Nephron (organoid): Measurements from ENCODE around the gene ZFC3H1.

Experiments
- H3K27ac Mint-ChIP-seq, 3 experiments: 2 replicates each; pipeline ENCODE4 v1.8.0; 2020; ENCODE audit warnings: mixed read lengths in 3 of 3, mild to moderate bottlenecking in 2 of 3, moderate library complexity in 1 of 3
- H3K27me3 Mint-ChIP-seq: 2 replicates; pipeline ENCODE4 v1.8.0; 2021; ENCODE audit warnings: low read depth, mild to moderate bottlenecking, moderate library complexity, mixed read lengths
- H3K36me3 Mint-ChIP-seq: 2 replicates; pipeline ENCODE4 v1.8.0; 2020; ENCODE audit warnings: low read depth, mixed read lengths
- H3K4me1 Mint-ChIP-seq: 2 replicates; pipeline ENCODE4 v1.8.0; 2020; ENCODE audit warnings: mixed read lengths
- H3K4me3 Mint-ChIP-seq, 3 experiments: 2 replicates each; pipeline ENCODE4 v1.8.0; 2020; ENCODE audit warnings: mild to moderate bottlenecking in 3 of 3, mixed read lengths in 3 of 3, moderate library complexity in 2 of 3
- H3K9me3 Mint-ChIP-seq: 2 replicates; pipeline ENCODE4 v1.8.0; 2020; ENCODE audit warnings: mixed read lengths
- TF ChIP-seq, protein P1 (sequence below), 3 experiments: fragments of 200-600 bp; sonication (generic); IDR thresholded peaks; one replicate each; pipeline ENCODE4 v1.5.0; 2021; ENCODE audit warnings: antibody characterized with exemption in 3 of 3; ENCODE audit not compliant: unreplicated experiment in 3 of 3

ZFC3H1 gene

DNA sequence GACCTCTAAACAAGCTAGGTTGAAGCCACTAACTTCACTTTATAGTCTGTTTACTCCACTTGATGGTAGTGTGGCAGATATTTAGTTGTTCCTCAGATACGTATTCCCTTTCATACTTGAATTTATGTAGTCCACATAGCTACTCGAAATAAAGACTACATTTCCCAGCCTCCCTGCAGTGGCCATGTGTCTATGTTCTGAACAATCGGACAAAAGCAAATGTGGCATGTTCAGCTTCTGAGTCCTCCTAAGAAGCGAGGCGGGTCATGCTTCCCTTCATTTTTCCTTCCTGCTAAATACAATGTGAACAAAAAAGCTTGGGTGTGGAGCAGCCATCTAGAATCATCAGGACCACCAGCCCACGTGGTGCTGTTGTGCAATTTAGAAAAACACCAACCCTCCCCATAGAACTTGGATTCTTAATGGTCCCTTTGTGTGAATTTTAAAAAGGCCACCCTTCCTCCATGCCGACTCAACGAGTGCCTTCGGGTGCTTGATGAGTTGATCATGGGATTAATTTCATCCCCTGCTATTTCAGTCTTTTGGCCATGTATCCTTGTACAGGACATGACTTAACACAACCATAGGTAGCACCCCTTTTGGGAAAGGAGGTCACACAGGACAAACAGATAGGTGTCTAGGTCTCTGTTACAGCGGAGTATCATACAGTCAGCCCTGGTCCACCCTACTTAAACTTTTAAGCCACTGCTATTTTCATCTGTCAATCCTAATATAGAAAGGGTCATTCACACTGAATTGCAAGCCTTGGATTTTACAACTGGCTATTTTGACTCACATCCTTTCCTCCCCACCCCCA lies 60.7 kb downstream of the ZFC3H1 start:
- Mint-ChIP-seq H3K9me3 (no peaks in the 10 kb centered on the region), H3K4me3 (no peak overlapping the region), H3K27me3 (no peaks in the 10 kb centered on the region), H3K36me3 (peaks cover 31% of the 10 kb centered on the region), H3K27ac (no peak overlapping the region), H3K4me1 (no peaks in the 10 kb centered on the region)
- TF ChIP-seq, protein P1, sequence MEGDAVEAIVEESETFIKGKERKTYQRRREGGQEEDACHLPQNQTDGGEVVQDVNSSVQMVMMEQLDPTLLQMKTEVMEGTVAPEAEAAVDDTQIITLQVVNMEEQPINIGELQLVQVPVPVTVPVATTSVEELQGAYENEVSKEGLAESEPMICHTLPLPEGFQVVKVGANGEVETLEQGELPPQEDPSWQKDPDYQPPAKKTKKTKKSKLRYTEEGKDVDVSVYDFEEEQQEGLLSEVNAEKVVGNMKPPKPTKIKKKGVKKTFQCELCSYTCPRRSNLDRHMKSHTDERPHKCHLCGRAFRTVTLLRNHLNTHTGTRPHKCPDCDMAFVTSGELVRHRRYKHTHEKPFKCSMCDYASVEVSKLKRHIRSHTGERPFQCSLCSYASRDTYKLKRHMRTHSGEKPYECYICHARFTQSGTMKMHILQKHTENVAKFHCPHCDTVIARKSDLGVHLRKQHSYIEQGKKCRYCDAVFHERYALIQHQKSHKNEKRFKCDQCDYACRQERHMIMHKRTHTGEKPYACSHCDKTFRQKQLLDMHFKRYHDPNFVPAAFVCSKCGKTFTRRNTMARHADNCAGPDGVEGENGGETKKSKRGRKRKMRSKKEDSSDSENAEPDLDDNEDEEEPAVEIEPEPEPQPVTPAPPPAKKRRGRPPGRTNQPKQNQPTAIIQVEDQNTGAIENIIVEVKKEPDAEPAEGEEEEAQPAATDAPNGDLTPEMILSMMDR (IDR thresholded peaks at IDR 0.05; ENCODE audit: unreplicated experiment in 3 of 3): no peak

DNA sequence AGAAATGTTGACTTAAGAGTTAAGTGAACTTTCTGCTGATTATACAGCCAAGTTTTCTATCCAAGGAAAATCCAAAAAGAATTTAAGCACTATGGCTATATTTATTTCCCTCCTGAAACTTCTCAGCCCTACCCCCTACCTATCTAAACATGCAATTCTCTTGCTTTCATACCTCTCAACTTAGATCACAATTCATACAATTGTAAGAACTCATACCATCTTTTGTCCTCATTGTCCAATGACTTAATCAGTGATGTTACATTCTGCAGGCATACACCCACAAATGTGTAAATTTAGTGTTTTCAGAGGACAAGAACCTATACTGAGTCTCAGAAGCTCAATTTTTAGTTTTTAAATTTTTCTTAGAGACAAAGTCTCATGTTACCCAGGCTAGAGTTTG lies 62.1 kb downstream of the ZFC3H1 start:
- Mint-ChIP-seq H3K36me3 (peaks cover 17% of the 10 kb centered on the region), H3K9me3 (no peaks in the 10 kb centered on the region), H3K4me3 (no peak overlapping the region), H3K4me1 (no peaks in the 10 kb centered on the region), H3K27ac (no peak overlapping the region), H3K27me3 (no peaks in the 10 kb centered on the region)
- TF ChIP-seq, protein P1 (IDR thresholded peaks at IDR 0.05; ENCODE audit: unreplicated experiment in 3 of 3): no peak

DNA sequence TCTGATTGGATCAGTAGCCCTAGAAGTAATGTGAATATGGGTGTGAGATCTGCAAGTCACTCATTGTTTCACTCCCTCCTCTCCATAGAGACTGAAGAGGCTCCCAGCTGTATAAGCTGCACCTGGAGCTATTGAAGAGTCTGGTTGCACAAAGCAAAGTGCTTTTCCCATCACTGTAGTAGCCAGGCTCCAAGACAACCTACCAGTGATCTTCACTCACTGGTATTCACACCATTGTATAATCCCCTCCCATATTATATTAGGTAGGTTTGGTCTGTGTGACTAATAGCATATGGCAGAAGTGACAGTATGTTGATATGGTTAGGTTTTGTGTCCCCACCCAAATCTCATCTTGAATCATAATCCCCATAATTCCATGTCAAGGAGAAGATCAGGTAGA lies 64.4 kb downstream of the ZFC3H1 start:
- no peaks in the 10 kb centered on the region for H3K9me3 Mint-ChIP-seq
- TF ChIP-seq, protein P1 (IDR thresholded peaks at IDR 0.05; ENCODE audit: unreplicated experiment in 3 of 3): no peak
- no peak overlapping the region for H3K4me3 Mint-ChIP-seq
- H3K27ac Mint-ChIP-seq: no peak overlapping the region
- H3K4me1 Mint-ChIP-seq: no peaks in the 10 kb centered on the region
- H3K27me3 Mint-ChIP-seq: peaks cover 3% of the 10 kb centered on the region
- H3K36me3 Mint-ChIP-seq: no peaks in the 10 kb centered on the region

GRCh38 chr12:71594214-71594948 lies 69.3 kb downstream of the ZFC3H1 start:
- peaks cover 19% of the 10 kb centered on the region for H3K27me3 Mint-ChIP-seq

DNA sequence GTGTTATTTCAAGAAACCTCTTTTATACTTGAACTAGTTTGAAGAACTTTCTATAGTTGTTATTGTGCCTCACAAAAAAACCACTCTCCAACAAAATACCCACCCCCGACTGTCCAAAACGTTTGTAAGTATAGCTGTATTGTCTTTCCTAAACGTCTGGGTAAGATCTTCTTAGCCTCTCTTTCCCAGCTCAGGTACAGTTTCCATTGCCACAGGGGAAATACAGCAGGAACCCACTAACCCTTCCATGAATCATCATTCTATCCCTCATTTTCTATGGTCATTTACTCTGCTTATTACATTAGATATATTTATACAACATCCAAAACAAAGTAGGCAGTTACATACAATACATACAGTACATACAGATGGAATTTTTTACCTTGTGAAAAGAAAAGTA lies 70.8 kb downstream of the ZFC3H1 start:
- Mint-ChIP-seq H3K9me3 (no peaks in the 10 kb centered on the region), H3K36me3 (no peaks in the 10 kb centered on the region), H3K27me3 (peaks cover 19% of the 10 kb centered on the region), H3K4me3 (no peak overlapping the region), H3K27ac (no peak overlapping the region), H3K4me1 (no peaks in the 10 kb centered on the region)
- TF ChIP-seq, protein P1 (IDR thresholded peaks at IDR 0.05; ENCODE audit: unreplicated experiment in 3 of 3): no peak

More at GRCh38 chr12:71594214-71594948, 69.3 kb downstream of the ZFC3H1 start:
- no peak overlapping the region for H3K4me3 Mint-ChIP-seq
- H3K9me3 Mint-ChIP-seq: no peaks in the 10 kb centered on the region
- no peak overlapping the region for H3K27ac Mint-ChIP-seq
- no peaks in the 10 kb centered on the region for H3K4me1 Mint-ChIP-seq
- no peaks in the 10 kb centered on the region for H3K36me3 Mint-ChIP-seq
- TF ChIP-seq, protein P1 (IDR thresholded peaks at IDR 0.05; ENCODE audit: unreplicated experiment in 3 of 3): no peak
